HL-60 (cell line): ENCODE measurements around the gene PAPOLA.

Experiments used
- DNase-seq, 2 experiments: peaks; one replicate each; pipeline ENCODE4 v3.0.0-alpha.2; 2010 to 2020; ENCODE audit warnings: low read depth in 1 of 2, low spot score in 1 of 2
- H3K27ac ChIP-seq: fragments of 250-450 bp; sonication (Bioruptor Pico); replicated peaks from 2 replicates; pipeline ENCODE4 v1.5.1; 2020; ENCODE audit warnings: mild to moderate bottlenecking, moderate library complexity
- H3K27me3 ChIP-seq: fragments of 250-450 bp; sonication (Bioruptor Pico); 2 replicates; pipeline ENCODE4 v1.5.1; 2021; ENCODE audit warnings: mild to moderate bottlenecking, moderate library complexity; ENCODE audit not compliant: insufficient read depth, poor library complexity, severe bottlenecking
- H3K4me3 ChIP-seq: replicated peaks from 2 replicates; pipeline ENCODE4 v1.5.1; 2011; ENCODE audit warnings: mild to moderate bottlenecking, control low read depth, low read length; ENCODE audit not compliant: insufficient read depth
- CTCF ChIP-seq: IDR thresholded peaks from one replicate; pipeline ENCODE4 v1.5.1; 2011; ENCODE audit warnings: low read length, control low read depth, inconsistent platforms; ENCODE audit not compliant: insufficient read depth
- GABPA ChIP-seq: IDR thresholded peaks from 2 replicates; pipeline ENCODE4 v1.6.1; 2012; ENCODE audit warnings: low read depth
- POLR2AphosphoS5 ChIP-seq: IDR thresholded peaks from 2 replicates; pipeline ENCODE4 v1.6.1; 2012; ENCODE audit warnings: low read depth
- REST ChIP-seq: IDR thresholded peaks from 2 replicates; pipeline ENCODE4 v1.6.1; 2012; ENCODE audit warnings: low read depth; ENCODE audit not compliant: insufficient replicate concordance
- SPI1 ChIP-seq: IDR thresholded peaks from 2 replicates; pipeline ENCODE4 v1.6.1; 2012; ENCODE audit warnings: low read depth, mild to moderate bottlenecking, borderline replicate concordance

PAPOLA gene

DNA sequence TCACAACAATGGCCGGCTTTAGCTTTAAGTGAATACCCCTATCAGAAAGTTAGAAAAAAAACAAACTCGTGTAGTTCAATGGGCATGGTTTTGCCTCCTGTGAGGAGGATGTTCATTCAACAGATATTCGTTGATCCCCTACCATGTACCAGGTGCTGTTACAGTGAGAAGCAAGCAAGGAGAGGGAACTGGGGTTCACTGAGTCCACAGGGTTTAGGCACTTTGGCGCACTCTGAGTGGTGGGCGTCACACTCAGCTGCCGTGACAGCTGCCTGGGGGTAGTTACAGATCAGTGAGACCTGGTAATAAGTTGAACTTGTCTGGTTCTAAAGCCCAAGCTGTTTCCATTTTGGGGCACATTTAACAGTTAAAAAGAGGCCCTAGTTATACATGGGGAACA is 74.2 kb downstream of the PAPOLA start:
- DNase-seq, result no peak
- Histone ChIP-seq H3K4me3 (no peak overlapping the region), H3K27me3 (no peaks in the 10 kb centered on the region), H3K27ac (no peak overlapping the region)
- TF ChIP-seq SPI1, result no peak

DNA sequence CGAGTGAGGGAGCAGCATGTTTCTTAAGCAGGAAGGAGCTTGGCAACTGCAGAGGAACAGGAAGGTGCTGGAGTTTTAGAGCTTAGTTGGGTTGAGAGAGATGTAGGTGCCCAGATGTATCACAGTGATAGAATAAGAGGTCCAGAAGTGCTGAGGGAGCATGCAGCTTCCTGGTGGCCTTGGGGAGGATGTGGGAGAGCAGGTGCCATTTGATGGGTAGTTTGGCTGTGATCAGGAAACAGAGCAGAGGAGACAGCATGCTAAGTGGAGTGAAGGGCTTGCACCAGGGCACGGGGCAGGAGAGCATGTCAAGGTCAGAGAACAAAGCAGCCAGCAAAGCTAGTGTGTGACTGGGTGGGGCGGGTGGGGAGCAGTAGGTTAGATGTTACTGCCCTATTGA is 74.8 kb downstream of the PAPOLA start:
- DNase-seq, result no peak
- H3K27ac ChIP-seq, result no peak overlapping the region
- H3K27me3 ChIP-seq, result no peaks in the 10 kb centered on the region
- TF ChIP-seq GABPA (no peak), REST (no peak), POLR2AphosphoS5 (no peak)
- H3K4me3 ChIP-seq, result no peak overlapping the region

- TF ChIP-seq CTCF, result no peak
- TF ChIP-seq GABPA, result no peak
- TF ChIP-seq REST, result no peak
- no peak for TF ChIP-seq POLR2AphosphoS5
- no peak for TF ChIP-seq SPI1
- Histone ChIP-seq H3K27me3 (no peaks in the 10 kb centered on the region), H3K27ac (no peak overlapping the region), H3K4me3 (no peak overlapping the region)
- no peak for DNase-seq
These were observed 76.4 kb downstream of the PAPOLA start for GRCh38 chr14:96578619-96579018.

- Histone ChIP-seq H3K4me3 (no peak overlapping the region), H3K27ac (no peak overlapping the region), H3K27me3 (peaks cover 4% of the 10 kb centered on the region)
- no peak for TF ChIP-seq POLR2AphosphoS5
- no peak for TF ChIP-seq CTCF
- no peak for TF ChIP-seq SPI1
- TF ChIP-seq GABPA, result no peak
- no peak for TF ChIP-seq REST
- no peak for DNase-seq
These were observed 77.2 kb downstream of the PAPOLA start for GRCh38 chr14:96579358-96579757.
